Effector memory CD4-positive, alpha-beta T cell (primary cell): ENCODE results near the gene BFAR.
"Not testable (repeated sequence)": the region's sequence is repeated elsewhere in the genome, so short reads cannot be mapped to it uniquely, and the experiment has no call there.

Source experiments
- DNase-seq, 3 donors: peaks; one replicate each; pipeline ENCODE4 v3.0.0-alpha.2; 2020
- H3K27ac ChIP-seq: 2 replicates; pipeline ENCODE4 v1.7.0; 2013; ENCODE audit warnings: mild to moderate bottlenecking, low read length, moderate library complexity; ENCODE audit not compliant: insufficient read depth, poor library complexity, severe bottlenecking
- H3K27me3 ChIP-seq: replicated peaks from 2 replicates; pipeline ENCODE4 v1.7.0; 2013; ENCODE audit warnings: mild to moderate bottlenecking, low read length; ENCODE audit not compliant: insufficient read depth, control insufficient read depth, poor library complexity, severe bottlenecking
- H3K36me3 ChIP-seq: 2 replicates; pipeline ENCODE4 v1.7.0; 2013; ENCODE audit warnings: mild to moderate bottlenecking, low read length, moderate library complexity; ENCODE audit not compliant: control insufficient read depth, insufficient read depth
- H3K4me1 ChIP-seq: 2 replicates; pipeline ENCODE4 v1.7.0; 2013; ENCODE audit warnings: low read length, mild to moderate bottlenecking; ENCODE audit not compliant: control insufficient read depth, insufficient read depth, poor library complexity, severe bottlenecking
- H3K4me3 ChIP-seq: 2 replicates; pipeline ENCODE4 v1.7.0; 2013; ENCODE audit warnings: low read length, low read depth, mild to moderate bottlenecking; ENCODE audit not compliant: insufficient read depth, poor library complexity, severe bottlenecking
- H3K9me3 ChIP-seq: 2 replicates; pipeline ENCODE4 v1.7.0; 2013; ENCODE audit warnings: mild to moderate bottlenecking, low read length, moderate library complexity; ENCODE audit not compliant: control insufficient read depth

Gene BFAR

GRCh38 chr16:14611660-14612059 lies 21.1 kb upstream of the BFAR start:
- Histone ChIP-seq H3K4me3 (no peak overlapping the region), H3K27ac (no peak overlapping the region), H3K27me3 (no peaks in the 10 kb centered on the region), H3K36me3 (peaks cover 54% of the 10 kb centered on the region), H3K9me3 (no peaks in the 10 kb centered on the region), H3K4me1 (no peaks in the 10 kb centered on the region)
- DNase-seq = no peak

- H3K4me3 ChIP-seq = no peak overlapping the region
- H3K27me3 ChIP-seq = no peaks in the 10 kb centered on the region
- DNase-seq = no peak
- peaks cover 44% of the 10 kb centered on the region for H3K36me3 ChIP-seq
- no peaks in the 10 kb centered on the region for H3K9me3 ChIP-seq
- H3K4me1 ChIP-seq = no peaks in the 10 kb centered on the region
- H3K27ac ChIP-seq = no peak overlapping the region
Measured at GRCh38 chr16:14613991-14614390, 18.8 kb upstream of the BFAR start.

GRCh38 chr16:14616280-14616679 lies 16.5 kb upstream of the BFAR start:
- H3K36me3 ChIP-seq = peaks cover 29% of the 10 kb centered on the region
- H3K4me1 ChIP-seq = no peaks in the 10 kb centered on the region
- DNase-seq = no peak

GRCh38 chr16:14618566-14618965 lies 14.2 kb upstream of the BFAR start:
- no peak for DNase-seq
- Histone ChIP-seq H3K27me3 (no peaks in the 10 kb centered on the region), H3K36me3 (peaks cover 31% of the 10 kb centered on the region), H3K9me3 (no peaks in the 10 kb centered on the region), H3K27ac (no peak overlapping the region), H3K4me3 (no peak overlapping the region), H3K4me1 (no peaks in the 10 kb centered on the region)

More at GRCh38 chr16:14616280-14616679, 16.5 kb upstream of the BFAR start:
- H3K9me3 ChIP-seq = no peaks in the 10 kb centered on the region
- no peak overlapping the region for H3K27ac ChIP-seq
- no peaks in the 10 kb centered on the region for H3K27me3 ChIP-seq
- H3K4me3 ChIP-seq = no peak overlapping the region

GRCh38 chr16:14627078-14627477 lies 5.7 kb upstream of the BFAR start:
- no peak for DNase-seq
- Histone ChIP-seq H3K9me3 (no peaks in the 10 kb centered on the region), H3K27ac (no peak overlapping the region), H3K36me3 (peaks cover 49% of the 10 kb centered on the region), H3K27me3 (no peaks in the 10 kb centered on the region), H3K4me1 (peaks cover 23% of the 10 kb centered on the region), H3K4me3 (no peak overlapping the region)

GRCh38 chr16:14628806-14629611 lies 3.7 kb upstream of the BFAR start:
- DNase-seq = peak in 1 of 3 donors; percentile 1
- peaks cover 28% of the 10 kb centered on the region for H3K4me1 ChIP-seq
- peak overlapping the region; percentile 83 for H3K4me3 ChIP-seq
- no peaks in the 10 kb centered on the region for H3K27me3 ChIP-seq
- peaks cover 38% of the 10 kb centered on the region for H3K36me3 ChIP-seq
- peak overlapping the region; percentile 84 for H3K27ac ChIP-seq
- no peaks in the 10 kb centered on the region for H3K9me3 ChIP-seq

GRCh38 chr16:14629612-14629918 lies 3.2 kb upstream of the BFAR start:
- H3K27ac ChIP-seq = peak overlapping the region; percentile 84
- H3K4me1 ChIP-seq = peaks cover 33% of the 10 kb centered on the region
- H3K36me3 ChIP-seq = peaks cover 33% of the 10 kb centered on the region
- peak in 1 of 3 donors; percentile 0 for DNase-seq
- H3K9me3 ChIP-seq = no peaks in the 10 kb centered on the region
- no peaks in the 10 kb centered on the region for H3K27me3 ChIP-seq
- peak overlapping the region; percentile 83 for H3K4me3 ChIP-seq

- peak; percentile 93 to 97 (median 96) for DNase-seq
- H3K36me3 ChIP-seq = peaks cover 31% of the 10 kb centered on the region
- H3K27me3 ChIP-seq = no peaks in the 10 kb centered on the region
- no peaks in the 10 kb centered on the region for H3K9me3 ChIP-seq
- H3K4me3 ChIP-seq = peak within 1 kb of the TSS; percentile 83
- peak within 1 kb of the TSS; percentile 84 for H3K27ac ChIP-seq
- H3K4me1 ChIP-seq = peaks cover 34% of the 10 kb centered on the region
Measured at GRCh38 chr16:14629919-14630619, 2.7 kb upstream of the BFAR start, which contains the start of gene PARN. TSS of gene PARN (minus strand) at chr16:14630260. CDS start at chr16:14630125, 135 bp downstream.

- Histone ChIP-seq H3K36me3 (peaks cover 24% of the 10 kb centered on the region), H3K27ac (peak overlapping the region; percentile 72), H3K4me1 (peaks cover 34% of the 10 kb centered on the region)
- not testable (repeated sequence) for DNase-seq, H3K27me3 ChIP-seq, H3K4me3 ChIP-seq, H3K9me3 ChIP-seq
Measured at GRCh38 chr16:14630620-14631330, 2.0 kb upstream of the BFAR start.

GRCh38 chr16:14634389-14634725 lies 1.6 kb downstream of the BFAR start:
- peak overlapping the region; percentile 96 for H3K4me3 ChIP-seq
- H3K36me3 ChIP-seq = peaks cover 5% of the 10 kb centered on the region
- H3K4me1 ChIP-seq = peaks cover 24% of the 10 kb centered on the region
- peak overlapping the region; percentile 91 for H3K27ac ChIP-seq
- H3K27me3 ChIP-seq = no peaks in the 10 kb centered on the region
- no peaks in the 10 kb centered on the region for H3K9me3 ChIP-seq
- no peak for DNase-seq
